GM12864 (cell line): Measurements from ENCODE around the gene NATD1.
A peak's percentile ranks its signal among the peaks of the same experiment; 100 is the strongest.

ENCODE experiments used
- DNase-seq: peaks from one replicate; pipeline ENCODE4 v3.0.0-alpha.2; 2011; ENCODE audit warnings: low read depth
- H3K4me3 ChIP-seq: 2 replicates; pipeline ENCODE4 v1.5.1; 2011; ENCODE audit warnings: mild to moderate bottlenecking, low read depth, low read length, control low read depth
- TF ChIP-seq, protein P1 (sequence below): IDR thresholded peaks from 2 replicates; pipeline ENCODE4 v1.5.1; 2011; ENCODE audit warnings: low read depth, mild to moderate bottlenecking, moderate library complexity, low read length, control low read depth, inconsistent platforms; ENCODE audit errors: missing control alignments

NATD1 gene

DNA sequence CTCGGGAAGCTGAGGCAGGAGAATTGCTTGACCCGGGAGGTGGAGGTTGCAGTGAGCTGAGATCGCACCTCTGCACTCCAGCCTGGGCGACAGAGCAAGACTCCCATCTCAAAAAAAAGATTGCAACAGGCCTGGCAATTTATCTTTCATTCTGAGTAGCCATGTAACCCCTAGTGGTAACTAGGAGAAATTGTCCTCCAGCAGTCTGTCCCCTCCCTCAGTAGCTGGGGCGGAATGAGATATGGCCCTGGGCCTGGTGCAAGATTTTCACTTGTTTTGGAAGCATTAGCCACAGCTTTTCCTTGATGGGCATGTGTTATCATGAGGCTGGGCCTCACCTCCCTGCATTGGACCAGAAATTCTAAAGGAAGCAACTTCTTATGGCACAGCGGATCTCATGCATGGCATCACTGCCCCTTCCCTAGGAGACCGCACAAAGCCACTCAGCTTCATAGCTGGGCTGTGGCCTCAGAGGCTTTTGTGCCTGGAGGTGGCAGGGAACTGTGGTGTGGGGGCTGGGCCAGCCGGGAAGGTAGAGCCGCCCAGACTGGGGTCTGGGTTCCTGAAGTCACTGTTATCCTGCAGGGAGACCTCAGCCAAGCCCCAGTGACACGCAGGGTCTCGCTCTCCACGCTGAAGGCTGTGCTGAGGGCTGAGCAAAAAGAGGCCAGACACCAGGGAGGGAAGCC lies 13.4 kb downstream of the NATD1 start:
- TF ChIP-seq, protein P1, sequence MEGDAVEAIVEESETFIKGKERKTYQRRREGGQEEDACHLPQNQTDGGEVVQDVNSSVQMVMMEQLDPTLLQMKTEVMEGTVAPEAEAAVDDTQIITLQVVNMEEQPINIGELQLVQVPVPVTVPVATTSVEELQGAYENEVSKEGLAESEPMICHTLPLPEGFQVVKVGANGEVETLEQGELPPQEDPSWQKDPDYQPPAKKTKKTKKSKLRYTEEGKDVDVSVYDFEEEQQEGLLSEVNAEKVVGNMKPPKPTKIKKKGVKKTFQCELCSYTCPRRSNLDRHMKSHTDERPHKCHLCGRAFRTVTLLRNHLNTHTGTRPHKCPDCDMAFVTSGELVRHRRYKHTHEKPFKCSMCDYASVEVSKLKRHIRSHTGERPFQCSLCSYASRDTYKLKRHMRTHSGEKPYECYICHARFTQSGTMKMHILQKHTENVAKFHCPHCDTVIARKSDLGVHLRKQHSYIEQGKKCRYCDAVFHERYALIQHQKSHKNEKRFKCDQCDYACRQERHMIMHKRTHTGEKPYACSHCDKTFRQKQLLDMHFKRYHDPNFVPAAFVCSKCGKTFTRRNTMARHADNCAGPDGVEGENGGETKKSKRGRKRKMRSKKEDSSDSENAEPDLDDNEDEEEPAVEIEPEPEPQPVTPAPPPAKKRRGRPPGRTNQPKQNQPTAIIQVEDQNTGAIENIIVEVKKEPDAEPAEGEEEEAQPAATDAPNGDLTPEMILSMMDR: peak; percentile 63
- H3K4me3 ChIP-seq: no peak overlapping the region
- no peak for DNase-seq

DNA sequence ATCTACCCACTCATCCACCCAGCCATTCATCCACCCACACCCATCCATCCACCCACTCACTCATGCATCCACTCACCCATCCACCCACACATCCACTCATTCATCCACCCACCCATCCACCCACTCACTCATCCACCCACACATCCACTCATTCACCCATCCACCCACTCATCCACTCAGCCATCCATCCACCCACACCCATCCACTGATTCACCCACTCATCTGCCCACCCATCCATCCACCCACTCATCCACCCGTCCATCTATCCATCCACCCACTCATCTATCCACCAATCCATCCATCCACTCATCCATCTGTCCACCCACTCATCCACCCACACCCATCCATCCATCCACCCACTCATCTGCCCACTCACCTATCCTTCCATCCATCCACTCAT lies 17.3 kb downstream of the NATD1 start:
- no peak for DNase-seq
- TF ChIP-seq, protein P1: no peak
- no peak overlapping the region for H3K4me3 ChIP-seq

DNA sequence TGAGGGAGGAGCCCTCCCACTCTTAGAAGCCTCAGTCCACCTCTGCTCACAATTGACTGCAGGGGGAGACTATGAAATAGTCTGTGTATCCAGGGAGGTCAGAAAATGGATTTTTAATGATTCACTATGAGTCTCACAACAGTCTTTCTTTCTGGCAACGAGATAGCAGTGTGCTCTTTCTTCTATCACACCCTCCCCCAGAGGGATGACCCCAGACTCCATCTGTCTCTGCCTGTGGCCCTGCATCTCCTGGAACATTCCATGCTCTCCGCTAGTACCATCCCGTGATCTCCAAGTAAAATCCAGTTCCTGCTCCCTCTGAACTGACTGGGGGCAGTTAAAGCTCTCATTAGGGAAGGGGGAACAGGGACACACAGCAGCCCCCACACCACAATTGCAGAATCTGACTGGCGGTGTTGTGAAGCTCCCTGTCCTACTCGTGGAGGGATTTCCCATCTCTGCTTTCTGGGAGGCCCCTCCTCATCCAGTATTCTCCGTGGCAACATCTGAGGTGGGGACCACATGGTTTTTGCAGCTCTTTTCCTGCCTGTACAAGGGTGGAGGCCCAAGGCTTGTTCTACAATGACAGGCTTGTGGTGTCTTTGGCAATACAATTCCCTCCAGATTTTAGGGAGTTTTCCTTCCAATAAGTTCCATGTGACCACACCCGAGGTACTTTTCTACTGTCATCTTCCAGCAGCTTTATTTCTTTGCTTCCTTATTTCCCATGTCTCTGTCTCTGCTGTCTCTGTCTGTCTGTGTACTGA lies 19.4 kb downstream of the NATD1 start:
- no peak for DNase-seq
- H3K4me3 ChIP-seq: no peak overlapping the region
- TF ChIP-seq, protein P1: no peak

DNA sequence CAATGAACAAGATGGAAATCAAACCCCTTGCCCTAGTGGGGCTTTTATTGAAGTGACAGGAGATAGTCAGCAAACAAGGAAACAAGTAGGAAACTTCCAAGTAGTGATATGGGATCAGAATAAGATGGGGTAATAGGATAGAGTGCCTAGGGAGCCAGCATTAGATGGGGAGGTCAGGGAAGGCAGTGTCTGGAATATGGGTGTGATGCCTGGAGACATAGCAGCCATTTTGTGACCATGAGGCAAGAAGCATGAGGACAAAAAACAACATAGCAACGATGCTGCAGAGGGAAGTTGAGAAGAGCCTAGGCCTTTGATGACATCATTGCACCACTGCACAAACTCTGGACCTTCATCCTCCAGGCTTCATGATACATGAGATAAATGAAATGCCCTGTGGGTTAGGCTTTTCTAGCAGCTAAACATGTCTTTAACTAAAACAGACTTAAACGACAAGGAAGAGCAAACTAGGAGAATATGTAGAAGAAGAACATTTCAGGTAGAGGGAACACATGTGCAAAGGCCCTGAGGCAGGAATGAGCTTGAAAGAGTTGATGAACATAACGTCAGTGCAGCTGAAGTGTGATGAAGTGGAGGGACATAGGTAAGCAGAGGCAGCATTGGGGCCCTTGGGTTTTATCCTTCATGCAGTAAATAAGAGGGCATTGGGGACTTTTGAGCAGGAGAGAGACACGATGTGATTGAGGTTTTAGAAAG lies 21.0 kb downstream of the NATD1 start:
- H3K4me3 ChIP-seq: no peak overlapping the region
- TF ChIP-seq, protein P1: no peak
- DNase-seq: no peak

DNA sequence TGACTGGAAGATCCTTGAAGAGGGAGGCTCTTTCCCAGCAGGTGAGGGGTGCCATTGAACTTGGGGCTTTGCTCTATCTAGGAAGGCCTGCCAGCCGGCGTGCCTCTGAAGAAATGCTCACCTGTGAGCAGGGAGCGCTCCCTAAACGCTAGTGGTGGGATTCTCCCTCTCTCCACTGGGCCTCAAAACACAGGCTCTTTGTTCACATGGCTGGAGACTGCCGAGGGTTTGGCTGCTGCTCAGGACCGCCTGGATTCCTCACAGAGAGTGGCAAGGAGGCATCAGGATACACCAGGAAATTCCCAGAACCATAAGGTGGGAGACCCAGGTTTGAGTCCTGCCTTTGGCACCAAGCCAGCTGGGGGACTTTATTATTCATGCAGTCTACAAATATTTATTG lies 21.7 kb downstream of the NATD1 start:
- TF ChIP-seq, protein P1: no peak
- no peak for DNase-seq
- H3K4me3 ChIP-seq: no peak overlapping the region

DNA sequence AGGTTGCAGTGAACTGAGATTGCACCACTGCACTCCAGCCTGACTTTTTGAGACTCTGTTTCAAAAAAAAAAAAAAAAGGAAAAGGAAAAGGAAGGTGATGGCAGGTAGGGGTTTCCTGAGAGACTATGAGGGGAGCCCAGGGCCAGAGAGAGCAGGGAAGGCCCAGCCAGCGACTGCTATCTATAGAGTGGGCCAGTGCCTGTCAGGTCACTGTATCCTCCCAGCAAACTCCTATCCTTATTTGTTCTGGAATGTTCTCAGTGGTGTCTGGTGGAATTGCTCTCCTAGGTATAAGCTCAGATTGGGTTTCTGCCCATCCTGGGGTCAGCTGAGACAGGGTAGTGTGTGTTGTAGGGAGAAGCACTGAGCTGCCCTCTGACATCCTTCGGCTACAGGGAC lies 24.4 kb downstream of the NATD1 start:
- no peak overlapping the region for H3K4me3 ChIP-seq
- no peak for DNase-seq
- TF ChIP-seq, protein P1: no peak
